Ammon's horn (tissue), 1 donor: ENCODE results near the gene SETBP1.

Source experiments
- DNase-seq: peaks from one replicate; pipeline ENCODE4 v3.0.0-alpha.2; 2016; ENCODE audit warnings: low spot score

The SETBP1 gene

GRCh38 chr18:44904768-44905167 is 224.1 kb downstream of the SETBP1 start:
- DNase-seq: no peak

DNA sequence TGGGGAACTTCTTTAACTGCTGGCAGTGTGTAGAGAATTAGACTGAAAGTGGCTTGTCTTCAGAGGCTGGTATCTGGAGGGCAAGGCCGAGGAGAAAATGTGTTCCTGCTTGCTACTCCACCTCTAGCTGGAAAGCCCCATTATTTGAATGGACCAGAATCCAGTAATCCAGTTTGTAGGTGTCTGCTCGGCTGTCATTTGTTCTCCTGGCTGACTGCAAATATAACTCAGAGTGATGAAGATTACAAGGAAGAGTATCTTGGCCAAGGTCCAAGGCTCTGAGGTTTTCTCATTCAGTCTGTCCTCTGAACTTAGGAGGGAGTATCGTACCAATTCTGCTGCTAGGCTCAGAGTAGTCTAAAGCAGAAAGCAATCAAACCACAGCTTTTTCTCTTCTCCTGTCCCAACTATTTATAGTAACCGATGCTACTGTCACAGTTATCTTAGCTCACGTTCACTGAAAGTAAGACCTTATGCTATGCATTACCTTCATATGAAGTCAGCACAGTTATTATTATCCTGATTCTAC is 228.6 kb downstream of the SETBP1 start:
- no peak for DNase-seq

DNA sequence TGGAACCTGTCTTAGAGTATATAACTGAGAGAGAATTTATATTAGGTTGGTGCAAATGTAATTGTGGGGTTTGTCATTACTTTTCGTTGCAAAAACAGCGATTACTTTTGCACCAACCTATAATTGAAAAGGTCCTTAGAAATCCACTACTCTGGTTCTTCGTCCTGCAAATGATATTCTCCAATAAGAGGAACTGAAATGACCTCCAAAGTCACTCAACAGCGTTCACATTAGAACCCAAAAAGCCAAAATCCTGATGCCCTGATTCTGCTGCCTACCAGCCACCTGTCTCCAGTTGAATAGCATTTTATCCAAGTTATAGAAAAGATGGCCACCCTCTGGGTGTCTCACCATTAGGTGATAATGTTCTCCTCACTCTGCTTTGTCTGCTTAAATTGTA is 230.6 kb downstream of the SETBP1 start:
- no peak for DNase-seq

- DNase-seq: no peak
These were observed 231.1 kb downstream of the SETBP1 start for GRCh38 chr18:44911773-44912172.

DNA sequence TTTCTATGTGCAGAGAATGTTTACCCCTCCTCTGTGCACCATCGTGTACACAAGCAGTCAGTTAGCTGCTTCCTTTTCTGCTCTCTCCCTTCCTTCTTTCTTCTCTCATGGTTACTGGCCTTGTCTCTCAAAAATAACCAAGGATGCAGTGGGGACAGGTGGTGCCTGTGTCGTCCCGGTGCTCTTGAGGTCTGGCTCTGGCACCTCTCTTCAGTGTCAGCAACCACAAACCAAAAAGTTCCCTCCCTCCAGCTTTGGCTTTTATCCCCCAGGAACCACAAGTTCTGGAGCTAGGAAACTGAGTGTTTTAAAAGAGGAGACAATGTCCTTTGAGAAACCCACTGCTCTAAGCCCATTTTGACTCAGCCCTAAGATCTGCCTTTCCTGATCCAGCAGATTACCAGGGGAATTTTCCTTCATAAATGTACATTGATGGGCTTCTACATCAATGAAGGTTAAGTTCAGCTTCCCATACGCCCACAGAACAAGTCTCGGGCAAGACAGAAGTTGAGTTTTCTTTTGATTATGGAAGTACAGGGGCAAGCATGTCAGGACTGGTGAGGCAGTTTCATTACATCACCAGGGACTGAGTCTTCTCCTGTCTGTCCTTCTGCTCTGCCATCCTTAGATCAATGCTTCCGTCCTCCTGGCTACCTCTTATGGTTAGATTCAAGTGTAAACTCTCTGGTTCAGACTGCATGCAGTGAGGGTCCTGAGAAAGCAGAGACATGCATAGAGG is 232.2 kb downstream of the SETBP1 start:
- DNase-seq: no peak

- no peak for DNase-seq
These were observed 233.3 kb downstream of the SETBP1 start for GRCh38 chr18:44914028-44914427.

GRCh38 chr18:44915213-44915612 is 234.5 kb downstream of the SETBP1 start:
- no peak for DNase-seq

- DNase-seq: no peak
These were observed 235.0 kb downstream of the SETBP1 start for GRCh38 chr18:44915661-44916060.

DNA sequence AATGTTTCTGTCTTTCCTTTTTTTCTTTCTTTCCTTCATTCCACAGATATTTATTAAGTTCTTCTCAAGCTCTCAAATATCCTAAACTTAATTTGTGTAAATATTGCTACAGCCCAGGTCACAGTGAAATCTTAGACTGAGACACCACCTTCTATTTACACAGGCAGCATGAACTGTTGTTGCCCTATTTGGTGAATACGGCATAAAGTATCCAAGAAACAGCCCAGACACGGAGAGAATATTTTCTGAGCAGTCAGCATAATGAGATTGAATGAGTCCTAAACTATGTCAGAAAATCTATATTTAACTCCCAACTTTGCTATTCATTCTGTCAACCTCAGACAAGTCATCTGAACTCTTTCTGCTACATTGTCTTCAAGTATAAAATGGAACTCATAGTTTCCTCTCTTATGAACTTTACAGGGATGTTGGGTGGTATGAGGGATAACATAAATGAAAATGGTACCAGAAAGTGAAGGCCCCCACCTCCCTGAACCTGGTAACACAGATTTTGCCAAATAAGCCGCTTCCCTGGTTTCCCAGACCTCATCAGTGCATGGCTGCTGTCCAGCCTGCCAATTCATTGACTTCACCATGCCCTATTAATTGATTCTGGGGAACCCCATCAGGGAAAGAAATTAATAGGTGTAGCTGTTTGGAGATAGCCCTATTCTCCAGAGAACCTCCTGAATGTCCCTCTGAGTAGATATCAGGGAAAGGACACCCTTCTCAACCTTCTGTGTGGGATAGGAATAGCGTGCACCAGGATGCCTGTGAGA is 235.9 kb downstream of the SETBP1 start:
- no peak for DNase-seq

GRCh38 chr18:44917216-44918141 is 236.8 kb downstream of the SETBP1 start:
- DNase-seq: no peak

GRCh38 chr18:44918142-44918476 is 237.4 kb downstream of the SETBP1 start:
- no peak for DNase-seq

DNA sequence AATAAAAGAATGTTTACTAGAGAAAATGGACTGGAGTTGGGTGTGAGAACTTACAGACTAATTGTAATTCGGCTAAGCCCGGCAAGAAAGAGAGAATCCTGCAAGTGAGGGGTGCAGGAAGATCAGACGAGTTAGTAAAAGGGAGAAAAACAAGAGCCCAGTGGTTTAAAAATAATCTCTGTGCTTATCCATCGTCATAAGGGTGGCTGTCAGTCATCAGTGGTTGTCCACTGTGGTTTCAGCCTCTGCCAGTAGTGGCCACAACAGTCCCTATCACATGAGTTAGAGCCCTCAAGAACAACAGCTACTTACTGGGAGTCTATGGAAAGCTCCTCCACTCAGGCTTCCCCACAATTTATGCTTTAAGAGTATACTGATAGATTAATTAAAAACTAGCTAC is 239.8 kb downstream of the SETBP1 start:
- DNase-seq: no peak

DNA sequence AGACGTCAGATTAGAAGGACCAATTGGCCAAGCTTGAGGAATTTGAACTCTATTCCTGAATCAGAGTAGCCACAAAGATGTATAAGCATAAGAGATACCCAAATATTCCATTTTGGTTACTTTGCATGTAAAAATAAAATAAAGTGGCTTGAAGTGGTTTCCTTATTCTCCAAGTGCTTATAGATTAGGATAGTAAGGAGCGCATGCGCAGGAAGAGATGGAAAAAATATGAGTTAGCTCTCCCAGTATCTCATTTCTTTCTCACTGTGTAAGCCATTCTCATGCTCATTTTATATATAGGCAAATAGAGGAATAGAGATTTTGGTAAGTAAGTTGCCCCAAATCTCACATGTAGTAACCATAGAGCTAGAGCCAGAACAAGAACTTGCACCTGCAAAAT is 241.3 kb downstream of the SETBP1 start:
- DNase-seq: no peak

DNA sequence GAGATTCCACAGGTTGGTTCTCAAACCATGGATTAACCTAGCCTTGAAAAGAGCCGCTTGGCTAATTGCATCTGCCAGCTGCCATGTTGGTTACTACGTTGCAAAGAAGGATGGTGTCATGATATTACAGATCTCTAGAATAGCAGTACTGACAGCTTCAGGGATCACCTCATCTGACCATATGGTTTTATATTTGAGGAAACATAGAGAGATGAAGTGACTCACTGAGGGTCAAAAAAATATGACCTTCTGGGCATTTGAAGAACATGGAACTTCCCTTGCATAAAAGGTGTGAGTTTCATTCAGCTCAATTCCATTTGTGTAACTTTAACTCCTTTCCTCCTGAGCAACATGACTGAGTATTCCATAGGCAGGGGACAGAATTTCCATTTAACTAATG is 242.3 kb downstream of the SETBP1 start:
- no peak for DNase-seq

DNA sequence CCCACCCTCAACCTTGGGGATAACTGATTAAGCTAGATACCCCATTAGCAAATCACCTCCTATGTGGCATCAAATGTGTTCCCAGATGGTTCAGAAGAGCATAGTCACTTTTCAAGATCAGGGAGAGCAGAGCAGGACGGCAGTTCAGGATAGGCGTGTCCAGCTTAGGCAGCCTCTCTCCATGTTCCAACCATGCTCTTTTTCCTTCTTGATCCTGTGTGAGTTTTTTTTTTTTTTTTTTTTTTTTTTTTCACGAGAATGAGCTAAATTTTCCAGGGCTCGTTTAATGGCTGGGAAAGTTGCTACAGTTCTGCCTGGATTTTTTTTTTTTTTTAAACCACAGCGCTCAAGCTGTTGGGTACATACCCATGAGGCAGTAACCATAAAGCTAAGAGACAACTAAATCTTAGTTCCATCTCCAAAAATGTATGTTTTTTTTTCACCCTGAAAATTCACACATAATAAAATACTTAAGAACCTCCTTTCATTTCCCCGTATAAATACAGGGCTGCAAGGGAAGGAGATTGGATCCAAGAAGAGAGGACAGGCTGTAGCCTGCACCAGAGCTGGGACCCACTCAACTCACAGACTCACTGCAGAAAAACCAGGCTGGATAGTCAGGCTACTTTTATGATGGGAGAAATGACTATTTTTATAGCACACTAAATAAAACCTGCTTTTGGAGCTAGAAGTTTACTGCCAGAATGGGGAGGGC is 244.3 kb downstream of the SETBP1 start:
- DNase-seq: no peak

DNA sequence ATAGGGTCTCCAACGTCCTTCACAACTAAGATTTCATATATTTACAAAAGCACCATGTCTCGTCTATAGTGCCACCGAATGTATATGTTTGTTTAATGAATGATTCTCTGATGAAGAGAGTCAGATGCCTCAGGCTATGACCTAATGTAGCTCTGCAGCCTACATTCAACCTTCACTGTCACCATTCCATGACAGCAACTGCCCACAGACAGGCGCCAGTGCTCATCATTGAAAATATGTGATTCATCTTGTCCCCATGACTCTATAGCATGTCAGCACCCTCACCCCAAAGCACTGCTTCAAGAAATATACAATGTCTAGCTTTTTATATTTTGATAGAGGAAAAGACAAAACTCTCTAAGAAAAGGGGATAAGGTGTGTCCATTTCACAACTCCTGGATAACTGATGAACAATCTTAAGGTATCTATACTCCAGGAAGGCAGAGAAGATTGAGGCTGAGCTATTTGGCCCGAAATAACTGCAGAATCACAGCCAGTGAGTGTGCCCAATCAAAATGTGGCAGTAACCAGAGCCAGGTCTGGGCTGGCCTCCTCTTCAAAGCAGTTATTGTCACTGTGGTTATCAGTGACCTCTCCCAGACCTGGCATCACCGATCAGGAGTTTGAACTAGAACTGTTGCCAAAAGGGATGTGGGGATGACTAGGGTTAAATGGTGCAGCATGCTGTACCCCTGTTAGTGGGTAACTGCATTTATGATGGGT is 246.6 kb downstream of the SETBP1 start:
- DNase-seq: no peak

DNA sequence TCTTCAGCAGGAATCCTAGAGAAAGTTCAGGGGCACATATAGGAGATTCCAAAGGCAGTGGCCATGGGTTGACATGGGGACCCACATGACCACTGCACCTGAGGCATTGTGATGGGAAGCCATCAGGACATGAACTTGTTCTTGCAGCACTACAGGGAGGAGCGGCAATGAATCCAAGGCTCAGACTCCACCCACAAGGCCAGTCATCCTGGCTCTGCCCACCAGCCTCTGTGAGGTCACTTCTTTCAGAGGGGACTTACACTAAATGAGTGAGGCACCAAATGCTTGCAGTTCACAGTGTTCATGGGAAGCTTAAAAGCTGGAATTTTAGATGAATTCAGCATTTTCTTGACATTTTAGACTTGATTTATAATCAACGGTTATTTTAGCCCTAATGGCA is 254.2 kb downstream of the SETBP1 start:
- DNase-seq: no peak

DNA sequence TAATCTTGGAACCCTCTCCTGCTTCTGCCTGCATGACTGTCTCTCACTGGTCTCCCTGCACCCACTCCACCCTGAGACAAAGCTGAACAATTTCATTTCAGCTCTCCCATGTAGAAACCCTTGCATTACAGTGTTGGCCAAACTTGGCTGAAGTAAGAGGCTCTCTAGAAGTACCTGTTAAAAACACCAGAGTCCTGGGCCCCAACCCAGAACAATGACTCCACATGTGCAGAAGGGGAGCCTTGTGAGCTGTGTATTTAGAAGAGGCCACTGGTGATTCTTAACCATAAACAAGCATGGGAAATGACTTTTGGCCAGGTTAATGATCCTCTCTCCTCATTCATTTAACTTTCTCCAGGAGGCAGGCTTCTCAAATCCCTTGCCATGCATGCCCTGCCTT is 254.8 kb downstream of the SETBP1 start:
- DNase-seq: no peak

DNA sequence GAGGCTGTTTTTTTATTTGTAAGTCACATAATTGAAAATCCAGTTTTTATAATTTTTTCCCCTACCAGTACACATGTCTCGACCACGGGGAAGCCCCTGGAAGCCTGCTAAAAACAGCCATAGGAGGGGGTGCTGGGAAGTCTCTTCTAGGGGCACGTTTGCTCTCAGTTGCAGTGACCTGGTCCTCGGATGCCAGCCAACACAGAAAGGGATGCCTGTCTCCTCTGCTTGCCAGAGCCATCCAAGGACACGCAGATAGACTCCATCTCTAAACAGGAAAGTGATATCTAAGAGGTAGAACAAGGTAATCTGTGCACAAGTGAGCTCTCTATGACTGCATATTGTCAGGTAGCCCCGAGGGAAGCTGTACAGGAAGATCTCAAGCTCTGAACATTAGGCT is 255.8 kb downstream of the SETBP1 start:
- DNase-seq: no peak

DNA sequence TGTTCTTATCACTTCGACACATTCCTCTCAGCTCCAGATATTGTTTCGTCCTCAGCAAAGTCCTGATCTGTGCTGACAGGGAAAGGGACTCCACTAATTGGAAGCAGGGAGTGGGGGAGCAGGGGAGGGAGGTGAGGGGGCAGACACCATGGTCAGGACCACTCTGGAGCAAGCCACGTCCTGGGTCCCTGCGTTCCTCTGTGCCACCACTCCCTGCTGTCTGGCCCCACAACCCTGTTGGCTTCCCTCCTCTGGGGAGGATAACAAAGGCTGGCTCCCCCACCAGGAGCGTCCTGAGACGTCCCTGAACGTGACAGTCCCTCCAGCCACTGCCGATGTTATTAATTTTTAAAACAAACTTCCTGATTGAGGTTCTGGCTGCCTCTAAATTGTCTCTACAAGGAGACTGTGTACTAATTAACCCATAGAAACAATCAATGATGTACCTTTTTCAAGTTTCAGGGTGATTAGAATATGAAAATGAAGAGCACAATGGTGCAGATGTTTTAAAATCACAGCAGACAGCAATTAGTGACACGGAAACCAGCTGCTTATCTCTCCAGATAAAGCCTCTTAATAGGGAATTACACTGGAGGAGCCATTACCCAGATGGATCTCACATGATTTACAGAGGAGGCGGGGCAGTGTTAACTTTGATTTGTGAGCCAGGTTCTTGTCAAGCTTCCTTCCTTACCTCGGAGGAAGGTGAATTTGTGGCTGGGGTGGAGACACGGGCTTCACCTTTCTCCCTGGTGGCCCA is 257.5 kb downstream of the SETBP1 start:
- no peak for DNase-seq
